ENCODE results near the gene ADARB2.

ADARB2 gene

DNA sequence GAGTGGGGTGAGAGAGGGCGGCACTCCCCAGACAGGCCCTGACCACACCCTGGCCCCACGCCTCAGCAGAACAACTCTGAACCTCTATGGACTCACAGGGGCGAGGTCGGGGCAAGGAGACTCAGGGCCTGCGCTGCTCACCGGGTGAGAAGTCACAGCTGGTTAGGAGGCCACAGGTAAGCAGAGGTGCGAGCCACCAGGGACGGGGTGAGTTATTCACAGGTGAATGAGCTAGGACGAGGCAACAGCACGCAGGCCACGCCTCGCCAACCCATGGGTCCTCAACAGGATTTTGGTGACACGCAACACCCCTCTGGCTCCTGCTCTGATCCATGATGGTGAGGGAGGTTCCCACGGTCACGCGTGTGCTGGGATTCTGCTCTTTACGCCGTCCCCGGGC is 202.5 kb downstream of the ADARB2 start:
- no peak for TF ChIP-seq Cebpa-rat (IDR thresholded peaks at IDR 0.05)
- Histone ChIP-seq H3K4me2 (no peak overlapping the region), H3K27ac (no peak overlapping the region), H3K4me1 (peaks cover 47% of the 10 kb centered on the region), H3K36me3 (no peaks in the 10 kb centered on the region), H4K20me1 (peaks cover 31% of the 10 kb centered on the region; the same call in 1 of the 2 replicates), H3K9ac (no peak overlapping the region), H3K9me3 (no peaks in the 10 kb centered on the region), H3K4me3 (no peak overlapping the region), H3K27me3 (no peaks in the 10 kb centered on the region)

DNA sequence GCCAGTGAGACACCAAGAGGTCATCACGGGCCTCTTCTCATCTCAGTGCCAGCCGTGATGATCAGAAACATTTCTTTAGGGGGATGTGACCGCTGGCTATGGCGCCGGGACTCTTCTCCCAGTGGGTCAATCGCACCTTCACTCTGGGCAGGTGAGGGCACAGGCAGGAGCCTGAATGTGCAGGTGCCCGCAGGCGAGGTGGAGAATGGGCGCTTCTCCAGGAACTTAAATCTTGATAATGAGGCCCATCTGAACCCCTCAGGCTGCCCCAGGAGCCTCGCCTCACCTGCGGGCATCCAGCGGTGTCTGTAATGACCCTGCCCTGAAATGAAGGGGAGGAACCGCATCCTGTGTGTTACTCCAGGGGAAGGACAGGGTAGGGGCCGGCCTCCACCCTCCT is 204.7 kb downstream of the ADARB2 start:
- H4K20me1 ChIP-seq: peaks cover 31% of the 10 kb centered on the region; the same call in 1 of the 2 replicates
- no peaks in the 10 kb centered on the region for H3K27me3 ChIP-seq
- no peak overlapping the region for H3K27ac ChIP-seq
- peaks cover 37% of the 10 kb centered on the region for H3K4me1 ChIP-seq
- no peak overlapping the region for H3K9ac ChIP-seq
- TF ChIP-seq Cebpa-rat (IDR thresholded peaks at IDR 0.05): no peak
- H3K4me3 ChIP-seq: no peak overlapping the region
- peaks cover 4% of the 10 kb centered on the region; the same call in 1 of the 2 replicates for H3K9me3 ChIP-seq
- no peaks in the 10 kb centered on the region for H3K36me3 ChIP-seq
- peak overlapping the region; percentile 86 for H3K4me2 ChIP-seq

DNA sequence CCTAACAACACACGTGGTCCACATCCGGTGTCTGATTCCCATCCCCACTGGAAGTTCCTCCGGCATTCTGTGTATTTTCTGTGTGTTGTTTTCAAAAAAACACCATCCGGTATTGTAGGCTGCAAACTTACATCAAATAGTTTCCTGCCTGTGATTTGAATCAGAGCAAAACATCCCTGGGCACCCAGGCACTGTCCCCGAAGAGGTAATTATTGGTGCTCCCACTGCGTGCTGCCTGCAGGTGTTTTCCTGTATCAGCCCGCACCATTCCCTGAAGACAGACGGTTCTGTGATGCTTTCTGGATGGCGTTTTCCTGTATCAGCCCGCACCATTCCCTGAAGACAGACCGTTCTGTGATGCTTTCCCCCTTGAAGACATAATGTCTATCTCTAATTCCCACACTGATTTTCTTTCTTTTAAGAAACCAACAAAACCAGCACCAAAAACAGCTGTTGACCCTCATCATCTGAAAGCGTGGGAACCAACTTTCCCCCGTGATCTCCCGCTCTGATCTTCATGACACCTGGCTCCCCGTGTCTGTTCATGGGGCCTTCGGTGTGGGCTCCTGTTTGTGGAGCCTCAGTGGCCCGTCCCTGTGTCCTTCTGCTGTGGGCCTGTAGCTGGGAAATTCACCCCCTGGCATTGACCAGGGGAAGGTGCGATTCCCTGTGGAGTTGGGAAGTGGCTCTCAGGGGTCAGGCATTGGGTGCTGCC is 205.3 kb downstream of the ADARB2 start:
- H3K4me1 ChIP-seq: peaks cover 37% of the 10 kb centered on the region
- no peak for TF ChIP-seq Cebpa-rat (IDR thresholded peaks at IDR 0.05)
- no peak overlapping the region for H3K9ac ChIP-seq
- H3K27me3 ChIP-seq: no peaks in the 10 kb centered on the region
- H3K4me3 ChIP-seq: no peak overlapping the region
- H3K27ac ChIP-seq: no peak overlapping the region
- peak overlapping the region; percentile 86 for H3K4me2 ChIP-seq
- H3K9me3 ChIP-seq: peaks cover 4% of the 10 kb centered on the region; the same call in 1 of the 2 replicates
- no peaks in the 10 kb centered on the region for H3K36me3 ChIP-seq
- peaks cover 31% of the 10 kb centered on the region; the same call in 1 of the 2 replicates for H4K20me1 ChIP-seq

DNA sequence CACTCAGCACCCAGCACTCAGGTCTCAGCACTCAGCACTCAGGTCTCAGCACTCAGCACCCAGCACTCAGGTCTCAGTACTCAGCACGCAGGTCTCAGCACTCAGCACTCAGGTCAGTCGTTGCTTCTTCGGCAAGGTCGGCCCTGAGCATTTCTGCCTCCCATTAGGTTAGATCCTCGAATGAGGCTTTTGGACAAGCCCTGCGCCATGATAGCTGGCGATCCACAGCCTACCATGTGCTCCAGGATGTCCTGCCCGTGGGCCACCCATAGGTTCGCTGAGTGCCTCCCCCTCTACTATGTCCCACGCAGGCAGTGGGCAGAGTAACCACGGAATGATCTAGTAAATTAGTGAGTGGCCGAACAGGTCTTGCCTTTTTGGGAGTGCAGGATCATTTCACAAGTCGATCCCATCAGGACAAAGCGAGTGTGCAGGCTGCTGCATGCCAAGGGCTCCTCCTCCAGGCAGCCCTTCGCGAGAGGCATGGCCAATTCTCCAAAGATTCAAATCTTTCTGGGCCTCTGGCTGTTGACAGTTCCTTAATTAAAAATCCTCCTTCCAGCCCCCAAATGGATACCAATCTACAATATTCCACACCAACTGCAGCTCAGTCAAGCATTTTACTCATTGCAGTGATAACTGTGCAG is 206.3 kb downstream of the ADARB2 start:
- peaks cover 4% of the 10 kb centered on the region; the same call in 1 of the 2 replicates for H3K9me3 ChIP-seq
- H3K27me3 ChIP-seq: no peaks in the 10 kb centered on the region
- peak overlapping the region; percentile 86; the same call in 1 of the 2 replicates for H3K4me2 ChIP-seq
- H3K9ac ChIP-seq: no peak overlapping the region
- peaks cover 43% of the 10 kb centered on the region for H3K4me1 ChIP-seq
- H3K27ac ChIP-seq: no peak overlapping the region
- peaks cover 27% of the 10 kb centered on the region; the same call in 1 of the 2 replicates for H4K20me1 ChIP-seq
- no peak overlapping the region for H3K4me3 ChIP-seq
- no peaks in the 10 kb centered on the region for H3K36me3 ChIP-seq
- no peak for TF ChIP-seq Cebpa-rat (IDR thresholded peaks at IDR 0.05)

DNA sequence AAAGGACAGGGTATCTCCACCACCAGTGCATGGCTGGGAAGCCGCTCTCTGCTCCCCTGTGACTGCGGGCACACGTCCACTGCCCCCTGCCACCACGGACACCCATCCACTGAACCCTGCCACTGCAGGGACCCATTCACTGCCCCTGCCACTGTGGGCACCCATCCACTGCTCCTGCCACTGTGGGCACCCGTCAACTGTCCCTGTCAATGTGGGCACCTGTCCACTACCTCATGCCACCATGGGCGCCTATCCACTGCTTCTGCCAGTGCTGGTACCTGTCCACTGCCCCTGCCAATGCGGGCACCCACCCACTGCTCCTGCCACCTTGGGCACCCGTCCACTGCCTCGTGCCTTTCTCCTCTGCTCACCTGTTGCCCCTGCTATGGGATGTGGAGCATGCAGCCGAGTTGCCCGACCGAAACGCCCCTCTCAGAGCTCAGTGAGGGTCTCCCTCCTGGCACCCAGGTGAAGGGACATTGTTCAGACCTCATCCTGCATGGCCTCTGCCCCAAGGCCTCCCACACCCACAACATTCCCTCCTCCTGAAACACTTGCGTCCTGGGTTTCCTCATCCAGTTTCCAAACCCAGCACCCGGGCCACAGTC is 207.4 kb downstream of the ADARB2 start:
- Histone ChIP-seq H3K9me3 (peaks cover 4% of the 10 kb centered on the region; the same call in 1 of the 2 replicates), H3K4me3 (no peak overlapping the region), H3K36me3 (no peaks in the 10 kb centered on the region), H4K20me1 (peaks cover 17% of the 10 kb centered on the region; the same call in 1 of the 2 replicates), H3K4me2 (no peak overlapping the region), H3K4me1 (peaks cover 43% of the 10 kb centered on the region), H3K9ac (no peak overlapping the region), H3K27me3 (no peaks in the 10 kb centered on the region), H3K27ac (no peak overlapping the region)
- TF ChIP-seq Cebpa-rat (IDR thresholded peaks at IDR 0.05): no peak

DNA sequence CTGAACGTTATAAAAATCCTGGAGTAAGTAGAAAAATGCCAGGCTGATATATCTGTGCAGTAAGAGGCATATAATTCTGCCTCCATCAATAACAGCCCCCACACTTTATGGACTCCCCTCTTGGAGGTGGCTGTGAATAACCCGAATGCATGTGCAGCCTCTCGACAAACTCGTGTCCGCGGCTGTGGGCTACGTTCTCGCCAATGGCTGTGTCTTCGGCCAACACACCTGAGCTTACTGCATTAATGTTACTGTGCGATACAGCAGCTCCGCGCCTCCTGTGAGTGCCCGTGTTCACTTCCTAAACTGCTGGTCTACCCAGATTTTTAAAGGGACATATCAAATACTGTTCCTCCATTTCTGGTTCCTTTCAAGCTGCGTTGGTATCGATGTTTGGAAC is 209.4 kb downstream of the ADARB2 start:
- no peak for TF ChIP-seq Cebpa-rat (IDR thresholded peaks at IDR 0.05)
- Histone ChIP-seq H3K4me3 (no peak overlapping the region), H4K20me1 (peaks cover 16% of the 10 kb centered on the region; the same call in 1 of the 2 replicates), H3K27me3 (no peaks in the 10 kb centered on the region), H3K4me1 (peaks cover 36% of the 10 kb centered on the region), H3K36me3 (no peaks in the 10 kb centered on the region), H3K9ac (no peak overlapping the region), H3K4me2 (no peak overlapping the region), H3K27ac (no peak overlapping the region), H3K9me3 (peaks cover 4% of the 10 kb centered on the region; the same call in 1 of the 2 replicates)

DNA sequence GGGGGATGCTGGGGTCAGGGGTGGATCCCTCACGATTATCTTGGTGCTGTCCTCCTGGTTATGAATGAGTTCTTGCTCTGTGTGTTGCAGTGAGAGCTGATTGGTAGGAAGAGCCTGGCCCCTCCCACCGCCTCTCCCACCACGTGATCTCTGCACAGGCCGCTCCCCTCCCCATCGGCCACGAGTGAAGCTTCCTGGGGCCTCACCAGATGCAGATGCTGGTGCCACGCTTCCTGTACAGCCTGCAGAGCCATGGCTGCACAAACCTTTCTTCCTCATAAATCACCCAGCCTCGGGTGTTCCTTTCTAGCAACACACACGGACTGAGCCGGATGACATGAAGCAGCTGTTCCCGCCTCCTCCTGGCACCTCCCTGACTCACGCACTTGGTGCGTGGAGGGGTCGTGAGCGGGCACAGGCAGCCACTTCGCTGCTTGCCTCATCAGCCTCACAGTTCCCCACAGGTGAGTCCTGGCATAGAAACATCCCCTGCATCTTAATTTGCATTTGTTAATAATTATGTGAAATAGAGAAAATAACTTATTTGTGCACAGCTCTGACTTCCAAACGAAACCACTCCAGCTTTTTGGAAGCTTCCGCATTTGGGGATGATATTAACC is 210.8 kb downstream of the ADARB2 start:
- H3K27me3 ChIP-seq: no peaks in the 10 kb centered on the region
- H3K4me2 ChIP-seq: 0 out of 2 replicates have a peak overlapping the region, but pooled peaks have one; percentile 13
- TF ChIP-seq Cebpa-rat (IDR thresholded peaks at IDR 0.05): no peak
- H3K4me1 ChIP-seq: peaks cover 22% of the 10 kb centered on the region
- peak overlapping the region; percentile 20; the same call in 1 of the 2 replicates for H3K27ac ChIP-seq
- peaks cover 4% of the 10 kb centered on the region; the same call in 1 of the 2 replicates for H3K9me3 ChIP-seq
- no peak overlapping the region for H3K9ac ChIP-seq
- no peaks in the 10 kb centered on the region for H3K36me3 ChIP-seq
- peaks cover 7% of the 10 kb centered on the region; the same call in 1 of the 2 replicates for H4K20me1 ChIP-seq
- no peak overlapping the region for H3K4me3 ChIP-seq

DNA sequence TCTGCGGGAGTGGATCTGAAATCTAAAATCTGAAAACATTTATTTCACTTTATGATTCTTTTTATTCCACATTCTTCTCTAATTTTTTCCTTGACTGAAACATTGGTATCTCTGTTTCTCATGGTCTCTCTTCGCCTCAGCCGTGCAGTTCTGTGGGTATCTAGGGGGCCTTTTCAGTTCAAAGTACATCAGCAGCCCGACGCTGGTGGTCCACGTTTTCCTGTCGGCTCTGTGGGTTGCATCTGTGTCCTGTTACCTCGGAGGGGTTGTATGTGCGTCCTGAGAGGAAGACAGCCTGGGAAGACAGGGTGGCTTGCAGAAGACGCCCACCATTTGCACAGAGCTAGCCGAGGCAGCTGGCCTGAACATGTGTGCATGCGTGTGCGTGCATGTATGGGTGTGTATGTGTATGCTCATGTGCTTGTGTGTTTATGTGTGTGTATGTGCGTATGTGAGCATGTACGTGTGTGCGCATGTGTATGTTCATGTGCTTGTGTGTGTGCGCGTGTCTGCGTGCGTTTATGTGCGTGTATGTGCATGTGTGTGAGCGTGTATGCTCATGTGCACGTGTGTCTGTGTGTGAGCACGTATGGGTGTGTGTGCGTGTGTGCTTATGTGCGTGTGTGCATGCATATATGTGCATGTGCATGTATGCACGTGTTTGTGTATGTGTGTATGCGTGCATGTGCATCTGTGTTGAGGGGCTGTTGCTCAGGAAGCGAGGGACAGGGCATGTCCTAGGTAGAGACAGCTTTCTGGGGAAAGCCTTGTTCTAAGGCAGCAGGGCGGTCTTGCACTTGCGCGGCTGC is 211.8 kb downstream of the ADARB2 start:
- Histone ChIP-seq H3K9me3 (peaks cover 4% of the 10 kb centered on the region; the same call in 1 of the 2 replicates), H3K9ac (no peak overlapping the region), H3K4me2 (no peak overlapping the region), H4K20me1 (peaks cover 7% of the 10 kb centered on the region; the same call in 1 of the 2 replicates), H3K27ac (no peak overlapping the region), H3K27me3 (no peaks in the 10 kb centered on the region), H3K4me1 (peaks cover 14% of the 10 kb centered on the region), H3K36me3 (no peaks in the 10 kb centered on the region), H3K4me3 (no peak overlapping the region)
- no peak for TF ChIP-seq Cebpa-rat (IDR thresholded peaks at IDR 0.05)

DNA sequence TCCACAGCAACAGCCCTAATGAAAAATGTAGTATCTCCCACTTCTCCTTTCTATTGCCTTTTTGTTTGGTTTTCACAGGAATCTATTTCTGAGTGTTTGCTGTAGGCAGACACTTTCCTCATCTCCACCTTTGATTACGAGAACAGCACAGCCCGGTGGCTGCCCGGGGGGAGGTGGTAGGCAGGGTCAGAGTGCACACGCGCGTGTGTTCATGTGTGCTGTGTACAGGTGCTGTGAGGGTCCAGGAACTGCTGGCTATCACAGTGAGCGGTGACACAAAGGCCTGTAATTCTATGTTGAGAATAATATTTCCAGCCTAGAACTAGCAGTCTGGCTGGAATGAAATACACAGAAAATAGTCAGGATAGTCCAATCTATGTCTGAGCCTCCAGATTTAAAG is 212.8 kb downstream of the ADARB2 start:
- TF ChIP-seq Cebpa-rat (IDR thresholded peaks at IDR 0.05): no peak
- Histone ChIP-seq H3K4me1 (peaks cover 14% of the 10 kb centered on the region), H3K4me2 (no peak overlapping the region), H3K36me3 (no peaks in the 10 kb centered on the region), H3K4me3 (no peak overlapping the region), H3K9me3 (peaks cover 4% of the 10 kb centered on the region; the same call in 1 of the 2 replicates), H4K20me1 (no peaks in the 10 kb centered on the region; the same call in 1 of the 2 replicates), H3K27ac (no peak overlapping the region), H3K9ac (no peak overlapping the region), H3K27me3 (no peaks in the 10 kb centered on the region)

All from BLaER1 (cell line).